Measurements from ENCODE around the gene LRRC23. TPM values are rescaled to one million over a fixed set of nuclear protein-coding genes. Genes with fewer than 3 reads are reported as not detected.

LRRC23 gene
- total RNA-seq, 4 donors from 2014 or later = 0.29 to 13.5 (median 10.6) TPM

DNA sequence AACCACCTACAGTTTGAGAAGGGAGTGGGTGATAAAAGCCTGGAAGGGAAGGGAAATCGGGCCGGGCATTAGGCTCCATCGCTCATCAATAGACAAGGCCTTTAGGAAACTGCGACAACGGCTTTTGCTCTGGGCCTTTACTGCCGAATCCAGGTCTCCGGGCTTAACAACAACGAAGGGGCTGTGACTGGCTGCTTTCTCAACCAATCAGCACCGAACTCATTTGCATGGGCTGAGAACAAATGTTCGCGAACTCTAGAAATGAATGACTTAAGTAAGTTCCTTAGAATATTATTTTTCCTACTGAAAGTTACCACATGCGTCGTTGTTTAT, 38.7 kb downstream of the LRRC23 start:
- H3K27me3 ChIP-seq = no peaks in the 10 kb centered on the region
- H3K4me3 ChIP-seq = peak overlapping the region; percentile 74 to 80
- peak; percentile 35 to 75 for TF ChIP-seq POLR2A (IDR thresholded peaks at IDR 0.05)
- no peak for TF ChIP-seq CTCF (IDR thresholded peaks at IDR 0.05)
- H3K36me3 ChIP-seq = no peaks in the 10 kb centered on the region
- peaks cover 6 to 13% of the 10 kb centered on the region in 2 donors for H3K4me1 ChIP-seq
- peak overlapping the region; percentile 93 to 94 for H3K27ac ChIP-seq
- intact Hi-C loops (cut with DNase I; ENCODE audit: low total_unique reads) = loop anchor here (10.0 kb wide), 1 partner anchor 171 kb away; no protein-coding TSS in a partner anchor
- H3K9me3 ChIP-seq = no peaks in the 10 kb centered on the region
- DNase-seq = peak; percentile 81 to 93

- Histone ChIP-seq H3K4me3 (peak within 1 kb of the TSS; percentile 74 to 80), H3K36me3 (no peaks in the 10 kb centered on the region), H3K27me3 (no peaks in the 10 kb centered on the region), H3K9me3 (no peaks in the 10 kb centered on the region), H3K27ac (peak within 1 kb of the TSS; percentile 93 to 94), H3K4me1 (peaks cover 4 to 8% of the 10 kb centered on the region in 2 donors)
- DNase-seq = peak; percentile 79
- TF ChIP-seq CTCF (IDR thresholded peaks at IDR 0.05) (peak in 1 of 4 experiments; percentile 9), POLR2A (IDR thresholded peaks at IDR 0.05) (peak in 1 of 2 donors; percentile 57)
- intact Hi-C loops (cut with DNase I; ENCODE audit: low total_unique reads) = loop anchor here (10.0 kb wide), 1 partner anchor 171 kb away; no protein-coding TSS in a partner anchor
Measured at GRCh38 chr12:6943722-6944380, 39.2 kb downstream of the LRRC23 start, which contains the start of the genes C12orf57 and RNU7-1. TSS of gene C12orf57 (plus strand) at chr12:6944022. CDS start at chr12:6944122, 100 bp downstream. TSS of gene RNU7-1 (plus strand) at chr12:6943816.

DNA sequence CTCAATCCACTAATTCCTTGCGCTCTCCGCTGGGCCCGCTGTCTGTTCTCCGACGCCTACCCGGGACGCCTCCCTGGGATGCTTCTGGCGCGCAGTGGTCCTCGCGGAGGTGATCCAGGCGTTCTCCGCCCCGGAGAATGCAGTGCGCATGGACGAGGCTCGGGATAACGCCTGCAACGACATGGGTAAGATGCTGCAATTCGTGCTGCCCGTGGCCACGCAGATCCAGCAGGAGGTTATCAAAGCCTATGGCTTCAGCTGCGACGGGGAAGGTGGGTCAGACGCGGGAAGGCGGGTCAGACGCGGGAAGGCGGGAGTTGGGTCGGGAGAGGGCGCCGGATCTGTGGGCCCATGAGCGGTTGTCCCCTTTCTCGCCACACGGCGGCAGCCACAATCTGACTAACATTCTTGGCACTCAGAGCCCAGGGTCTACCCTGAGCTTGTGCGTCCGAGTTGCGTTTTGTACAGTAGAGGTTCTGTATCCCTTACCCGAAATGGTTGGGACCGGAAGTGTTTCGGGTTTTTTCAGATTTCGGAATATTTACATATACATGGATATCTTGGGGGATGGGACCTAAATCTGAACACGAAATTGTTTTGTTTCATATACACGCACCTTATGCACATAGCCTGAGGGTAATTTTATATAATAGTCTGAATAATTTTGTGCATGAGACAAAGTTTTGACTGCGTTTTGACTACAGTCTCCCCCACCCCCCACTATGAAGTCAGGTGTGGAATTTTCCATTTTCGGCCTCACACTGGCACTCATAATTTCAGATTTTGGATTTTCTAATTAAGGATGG, 40.0 kb downstream of the LRRC23 start:
- peak overlapping the region; percentile 74 to 80 for H3K4me3 ChIP-seq
- H3K27me3 ChIP-seq = no peaks in the 10 kb centered on the region
- TF ChIP-seq POLR2A (IDR thresholded peaks at IDR 0.05) = peak; percentile 14 to 50
- TF ChIP-seq CTCF (IDR thresholded peaks at IDR 0.05) = peak; percentile 84 to 96 (median 89)
- H3K9me3 ChIP-seq = no peaks in the 10 kb centered on the region
- peaks cover 4 to 6% of the 10 kb centered on the region in 2 donors for H3K4me1 ChIP-seq
- peak; percentile 94 for DNase-seq
- peak overlapping the region; percentile 93 to 94 for H3K27ac ChIP-seq
- intact Hi-C loops (cut with DNase I; ENCODE audit: low total_unique reads) = loop anchor here (10.0 kb wide), 1 partner anchor 170 kb away; no protein-coding TSS in a partner anchor
- no peaks in the 10 kb centered on the region for H3K36me3 ChIP-seq

DNA sequence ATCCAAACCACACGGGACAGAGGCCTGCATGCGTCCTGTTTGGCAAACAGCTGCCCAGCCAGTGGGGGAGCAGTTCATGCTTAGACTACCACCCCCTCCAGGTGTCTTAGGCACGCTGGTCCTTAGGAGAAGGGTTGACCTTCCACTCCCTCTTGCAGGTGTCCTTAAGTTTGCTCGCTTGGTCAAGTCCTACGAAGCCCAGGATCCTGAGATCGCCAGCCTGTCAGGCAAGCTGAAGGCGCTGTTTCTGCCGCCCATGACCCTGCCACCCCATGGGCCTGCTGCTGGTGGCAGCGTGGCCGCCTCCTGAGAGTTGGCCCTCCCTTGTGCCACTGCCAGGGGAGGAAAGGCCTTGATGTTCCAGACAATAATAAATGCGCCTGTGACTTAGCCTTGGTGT, 41.0 kb downstream of the LRRC23 start:
- Histone ChIP-seq H3K36me3 (no peaks in the 10 kb centered on the region), H3K4me1 (peaks cover 4 to 6% of the 10 kb centered on the region in 2 donors), H3K27me3 (no peaks in the 10 kb centered on the region), H3K27ac (peak overlapping the region in 1 of 2 donors; percentile 94), H3K9me3 (no peaks in the 10 kb centered on the region), H3K4me3 (no peak overlapping the region)
- TF ChIP-seq POLR2A (IDR thresholded peaks at IDR 0.05) = no peak
- TF ChIP-seq CTCF (IDR thresholded peaks at IDR 0.05) = no peak
- DNase-seq = no peak
- intact Hi-C loops (cut with DNase I; ENCODE audit: low total_unique reads) = loop anchor here (10.0 kb wide), 1 partner anchor 169 kb away; no protein-coding TSS in a partner anchor
